ENCODE measurements around the gene KCNT2. TPM values are rescaled to one million over a fixed set of nuclear protein-coding genes. Genes with fewer than 3 reads are reported as not detected.

The KCNT2 gene
- total and polyA plus RNA-seq, 9 donors = 5.3 to 34.9 (median 14.1) TPM

DNA sequence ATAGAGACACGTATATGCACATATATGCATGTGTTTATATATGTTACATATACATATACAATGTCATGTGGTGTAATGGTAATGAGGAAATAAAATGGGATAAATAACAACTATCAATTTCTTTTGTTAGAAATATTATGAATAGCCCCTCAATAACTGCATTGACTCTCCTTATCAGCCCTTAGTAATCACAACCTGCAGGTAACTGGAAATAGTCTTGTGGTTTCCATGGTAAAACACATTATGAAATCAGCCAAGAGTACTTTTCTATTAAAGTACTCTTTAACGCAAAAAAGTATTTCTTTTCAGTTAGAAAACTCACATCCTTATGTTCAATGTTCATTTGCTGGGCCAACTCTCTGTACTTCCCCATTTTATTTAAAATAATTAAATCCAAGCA lies 105.8 kb downstream of the KCNT2 start:
- DNase-seq = no peak
- Histone ChIP-seq H3K9me3 (no peaks in the 10 kb centered on the region), H3K27me3 (no peaks in the 10 kb centered on the region), H3K4me3 (no peak overlapping the region), H3K36me3 (no peaks in the 10 kb centered on the region), H3K4me1 (ENCODE audit: insufficient read depth) (no peaks in the 10 kb centered on the region), H3K27ac (no peak overlapping the region)
- no peak for TF ChIP-seq POLR2A (IDR thresholded peaks at IDR 0.05)
- no peak for TF ChIP-seq EP300 (IDR thresholded peaks at IDR 0.05)
- TF ChIP-seq, protein P1, sequence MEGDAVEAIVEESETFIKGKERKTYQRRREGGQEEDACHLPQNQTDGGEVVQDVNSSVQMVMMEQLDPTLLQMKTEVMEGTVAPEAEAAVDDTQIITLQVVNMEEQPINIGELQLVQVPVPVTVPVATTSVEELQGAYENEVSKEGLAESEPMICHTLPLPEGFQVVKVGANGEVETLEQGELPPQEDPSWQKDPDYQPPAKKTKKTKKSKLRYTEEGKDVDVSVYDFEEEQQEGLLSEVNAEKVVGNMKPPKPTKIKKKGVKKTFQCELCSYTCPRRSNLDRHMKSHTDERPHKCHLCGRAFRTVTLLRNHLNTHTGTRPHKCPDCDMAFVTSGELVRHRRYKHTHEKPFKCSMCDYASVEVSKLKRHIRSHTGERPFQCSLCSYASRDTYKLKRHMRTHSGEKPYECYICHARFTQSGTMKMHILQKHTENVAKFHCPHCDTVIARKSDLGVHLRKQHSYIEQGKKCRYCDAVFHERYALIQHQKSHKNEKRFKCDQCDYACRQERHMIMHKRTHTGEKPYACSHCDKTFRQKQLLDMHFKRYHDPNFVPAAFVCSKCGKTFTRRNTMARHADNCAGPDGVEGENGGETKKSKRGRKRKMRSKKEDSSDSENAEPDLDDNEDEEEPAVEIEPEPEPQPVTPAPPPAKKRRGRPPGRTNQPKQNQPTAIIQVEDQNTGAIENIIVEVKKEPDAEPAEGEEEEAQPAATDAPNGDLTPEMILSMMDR (IDR thresholded peaks at IDR 0.05) = no peak
- 95 to 99% (median 95%) methylated on average over 2 of the region's 2 CpGs for WGBS, 3 donors
- intact Hi-C loops (cut with DNase I) = no loop called here

DNA sequence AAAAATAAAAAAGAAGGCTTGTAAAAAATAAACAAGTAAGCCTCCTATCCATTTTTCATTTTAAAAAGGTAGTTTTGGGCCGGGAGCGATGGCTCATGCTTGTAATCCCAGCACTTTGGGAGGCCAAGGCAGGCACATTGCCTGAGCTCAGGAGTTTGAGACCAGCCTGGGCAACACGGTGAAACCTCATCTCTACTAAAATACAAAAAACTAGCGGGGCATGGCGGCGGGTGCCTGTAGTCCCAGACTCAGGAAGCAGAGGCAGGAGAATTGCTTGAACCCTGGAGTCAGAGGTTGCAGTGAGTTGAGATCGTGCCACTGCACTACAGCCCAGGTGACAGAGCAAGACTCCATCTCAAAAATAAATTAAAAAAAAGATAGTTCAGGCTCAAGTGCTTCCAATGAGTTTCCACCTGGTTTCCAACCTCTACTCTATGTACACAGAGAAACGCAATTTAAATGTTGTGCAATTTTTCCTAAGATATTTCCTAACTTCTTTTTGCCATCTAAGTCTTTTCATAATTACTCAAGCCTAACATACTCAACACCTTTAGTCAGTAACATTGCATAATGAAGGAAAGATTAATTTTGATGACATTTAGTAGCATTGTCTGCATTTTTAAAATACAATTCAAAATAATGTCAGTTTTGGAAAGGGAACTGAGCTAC lies 106.3 kb downstream of the KCNT2 start:
- Histone ChIP-seq H3K27ac (no peak overlapping the region), H3K4me1 (ENCODE audit: insufficient read depth) (no peaks in the 10 kb centered on the region), H3K36me3 (no peaks in the 10 kb centered on the region), H3K4me3 (no peak overlapping the region), H3K9me3 (no peaks in the 10 kb centered on the region), H3K27me3 (no peaks in the 10 kb centered on the region)
- intact Hi-C loops (cut with DNase I) = no loop called here
- no peak for DNase-seq
- TF ChIP-seq, protein P1 (IDR thresholded peaks at IDR 0.05) = no peak
- TF ChIP-seq POLR2A (IDR thresholded peaks at IDR 0.05) (no peak), EP300 (IDR thresholded peaks at IDR 0.05) (no peak)
- 94 to 96% (median 94%) methylated on average over 8 of the region's 8 CpGs for WGBS, 3 donors

DNA sequence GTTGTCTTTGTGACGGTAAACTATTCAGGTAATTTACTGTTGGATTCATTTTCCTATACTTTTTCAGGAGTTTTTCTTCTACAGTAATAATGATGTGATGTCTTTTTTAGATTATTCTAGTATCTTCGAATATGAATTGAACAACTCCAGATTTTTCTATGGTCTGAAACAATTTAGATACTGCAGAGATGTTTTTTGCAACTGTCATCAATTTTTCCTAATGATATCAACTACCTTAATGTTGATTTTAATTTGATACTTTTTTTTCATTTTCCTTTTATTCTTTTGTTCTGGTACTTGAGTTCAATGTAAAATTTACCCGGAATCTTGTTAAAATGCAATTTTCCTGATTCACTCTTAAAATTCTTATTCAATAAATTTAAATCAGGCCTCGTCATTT lies 110.4 kb downstream of the KCNT2 start:
- Histone ChIP-seq H3K9me3 (no peaks in the 10 kb centered on the region), H3K4me3 (no peak overlapping the region), H3K36me3 (no peaks in the 10 kb centered on the region), H3K27ac (no peak overlapping the region), H3K27me3 (no peaks in the 10 kb centered on the region), H3K4me1 (ENCODE audit: insufficient read depth) (peaks cover 4% of the 10 kb centered on the region)
- no peak for TF ChIP-seq POLR2A (IDR thresholded peaks at IDR 0.05)
- TF ChIP-seq EP300 (IDR thresholded peaks at IDR 0.05) = no peak
- TF ChIP-seq, protein P1 (IDR thresholded peaks at IDR 0.05) = no peak
- WGBS, 3 donors = 93 to 95% (median 94%) methylated on average over 4 of the region's 4 CpGs
- DNase-seq = no peak
- intact Hi-C loops (cut with DNase I) = no loop called here

DNA sequence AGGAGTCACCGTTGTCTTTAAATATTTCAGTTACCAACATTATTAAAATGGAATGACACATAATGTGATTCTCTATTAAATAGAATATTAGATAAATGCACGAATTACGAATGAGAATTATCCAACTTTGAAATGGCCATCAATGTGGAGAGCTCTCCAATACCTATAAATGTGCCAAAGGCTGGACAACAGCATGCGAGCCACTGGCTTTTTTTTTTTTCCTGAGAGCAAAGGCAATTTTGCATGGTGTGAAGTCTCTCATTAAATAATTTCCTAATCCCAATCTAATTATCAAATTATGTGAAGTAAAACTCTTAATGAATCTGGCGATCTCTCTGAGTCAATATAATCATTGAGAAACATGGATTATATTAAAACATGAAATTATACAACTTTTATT lies 113.5 kb downstream of the KCNT2 start:
- Histone ChIP-seq H3K27me3 (no peaks in the 10 kb centered on the region), H3K36me3 (no peaks in the 10 kb centered on the region), H3K27ac (no peak overlapping the region), H3K4me1 (ENCODE audit: insufficient read depth) (peaks cover 4% of the 10 kb centered on the region), H3K4me3 (no peak overlapping the region), H3K9me3 (no peaks in the 10 kb centered on the region)
- no peak for DNase-seq
- no peak for TF ChIP-seq POLR2A (IDR thresholded peaks at IDR 0.05)
- TF ChIP-seq EP300 (IDR thresholded peaks at IDR 0.05) = no peak
- TF ChIP-seq, protein P1 (IDR thresholded peaks at IDR 0.05) = no peak
- intact Hi-C loops (cut with DNase I) = no loop called here
- 98% methylated on average over 5 of the region's 5 CpGs for WGBS, 3 donors
